Epidermal melanocyte (primary cell): ENCODE results near the gene QRFP.
"Not testable (repeated sequence)": the region's sequence is repeated elsewhere in the genome, so short reads cannot be mapped to it uniquely, and the experiment has no call there.

ENCODE experiments used
- DNase-seq: peaks from one replicate; pipeline ENCODE4 v3.0.0; 2011; ENCODE audit warnings: low spot score; ENCODE audit not compliant: insufficient read length

QRFP gene

DNA sequence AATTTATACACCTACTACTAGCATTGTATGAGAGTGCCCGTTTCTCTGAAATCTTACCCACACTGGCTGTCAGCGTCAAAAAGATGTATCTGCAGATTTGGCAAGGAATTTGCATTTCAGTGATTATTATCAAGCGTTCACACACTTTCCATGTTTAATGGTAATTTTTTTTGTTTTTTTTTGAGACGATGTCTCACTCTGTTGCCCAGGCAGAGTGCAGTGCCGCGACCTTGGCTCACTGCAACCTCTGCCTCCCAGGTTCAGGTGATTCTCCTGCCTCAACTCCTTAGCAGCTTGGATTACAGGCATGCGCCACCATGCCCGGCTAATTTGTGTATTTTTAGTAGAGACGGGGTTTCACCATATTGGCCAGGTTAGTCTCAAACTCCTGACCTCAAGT is 47.3 kb downstream of the QRFP start:
- DNase-seq: no peak

DNA sequence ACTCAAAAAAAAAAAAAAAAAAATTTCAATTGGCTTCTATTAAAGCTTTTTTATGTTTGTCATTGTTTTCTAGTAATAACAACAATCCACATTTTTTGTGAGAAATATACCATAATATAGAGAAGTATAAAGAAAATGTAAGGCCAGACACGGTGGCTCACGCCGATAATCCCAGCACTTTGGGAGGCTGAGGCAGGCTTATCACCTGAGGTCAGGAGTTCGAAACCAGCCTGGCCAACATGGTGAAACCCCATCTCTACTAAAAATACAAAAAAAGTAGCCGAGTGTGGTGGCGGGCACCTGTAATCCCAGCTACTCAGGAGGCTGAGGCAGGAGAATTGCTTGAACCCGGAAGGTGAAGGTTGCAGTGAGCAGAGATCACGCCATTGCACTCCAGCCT is 48.1 kb downstream of the QRFP start:
- not testable (repeated sequence) for DNase-seq

DNA sequence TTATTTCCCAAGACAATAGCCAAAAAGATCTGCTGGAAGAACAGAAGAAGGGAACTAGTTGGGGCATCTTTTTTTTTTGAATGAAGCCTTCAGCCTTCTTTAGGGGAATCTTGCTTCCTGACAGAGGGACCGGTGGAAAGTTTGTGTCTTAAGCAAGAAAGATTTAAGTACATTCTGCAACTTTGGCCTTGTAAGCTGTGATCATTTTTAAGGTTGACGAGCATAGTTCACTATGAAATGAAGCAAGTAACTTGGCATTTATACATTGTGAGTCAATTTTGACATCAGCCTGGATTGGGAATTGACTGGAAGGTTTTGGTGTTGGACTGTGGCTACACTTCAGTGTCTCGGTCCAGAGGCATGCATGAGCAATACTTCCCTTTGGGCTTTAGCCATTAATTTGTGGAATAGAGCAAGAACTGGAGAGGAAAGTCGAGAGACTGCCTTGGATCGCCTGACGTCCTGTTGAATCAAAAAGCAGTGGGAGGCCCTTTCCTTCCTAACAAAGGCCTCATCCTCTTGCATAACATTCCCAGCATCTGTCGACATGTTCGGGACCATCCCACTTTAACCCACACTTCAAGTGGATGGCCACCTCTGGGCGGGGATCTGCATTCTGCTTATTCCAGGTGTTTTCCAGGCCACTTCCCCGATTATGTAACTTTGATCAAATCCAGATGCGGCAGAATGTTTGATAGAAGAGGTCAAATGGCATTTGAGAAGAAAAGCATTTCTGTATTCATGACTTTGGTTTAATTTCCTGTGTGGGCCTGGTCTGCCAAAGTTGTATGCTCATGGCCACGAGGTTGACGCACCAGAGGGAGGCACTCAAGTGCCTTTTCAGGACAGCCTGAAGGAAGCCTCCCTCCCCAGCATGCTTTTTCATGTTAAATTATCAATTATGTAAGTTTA is 49.0 kb downstream of the QRFP start:
- DNase-seq: peak; percentile 71

DNA sequence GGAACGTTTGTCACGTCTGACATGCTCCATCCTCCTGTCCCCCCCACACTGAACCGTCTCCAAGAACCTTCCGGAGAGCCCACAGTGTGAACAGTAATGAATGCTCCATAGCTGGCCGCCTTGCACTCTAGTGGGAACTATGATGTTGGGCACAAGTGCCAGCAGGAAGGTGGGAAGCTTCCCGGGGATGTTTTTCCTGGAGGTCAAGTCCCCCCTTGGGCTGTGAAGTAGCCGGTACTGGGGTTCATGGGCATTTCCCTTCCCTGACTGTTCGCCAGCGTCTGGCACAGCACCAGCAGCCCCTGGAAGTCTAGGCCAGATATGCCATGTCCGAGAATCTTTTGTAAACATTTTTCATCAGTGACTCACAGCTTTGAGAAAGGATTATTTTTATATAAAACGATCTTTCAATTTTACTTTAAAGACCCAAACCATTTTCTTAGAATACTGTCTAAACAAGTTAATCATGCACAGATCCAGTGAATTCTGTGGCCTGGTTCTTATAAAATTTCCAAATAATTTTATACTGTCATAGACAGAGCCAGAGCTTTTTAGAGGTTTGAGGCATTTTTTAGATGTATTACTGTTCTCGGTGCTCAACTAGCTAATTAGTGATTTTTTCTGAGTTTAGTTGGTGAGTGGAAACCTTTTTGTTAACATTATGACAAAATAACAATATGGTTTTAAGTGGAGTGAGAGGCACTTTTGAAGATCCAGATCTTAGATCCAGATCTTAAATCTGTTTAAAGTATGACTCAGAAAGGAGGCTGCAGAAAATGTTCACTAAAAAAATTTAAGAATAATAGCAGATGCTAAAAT is 49.9 kb downstream of the QRFP start:
- DNase-seq: no peak

DNA sequence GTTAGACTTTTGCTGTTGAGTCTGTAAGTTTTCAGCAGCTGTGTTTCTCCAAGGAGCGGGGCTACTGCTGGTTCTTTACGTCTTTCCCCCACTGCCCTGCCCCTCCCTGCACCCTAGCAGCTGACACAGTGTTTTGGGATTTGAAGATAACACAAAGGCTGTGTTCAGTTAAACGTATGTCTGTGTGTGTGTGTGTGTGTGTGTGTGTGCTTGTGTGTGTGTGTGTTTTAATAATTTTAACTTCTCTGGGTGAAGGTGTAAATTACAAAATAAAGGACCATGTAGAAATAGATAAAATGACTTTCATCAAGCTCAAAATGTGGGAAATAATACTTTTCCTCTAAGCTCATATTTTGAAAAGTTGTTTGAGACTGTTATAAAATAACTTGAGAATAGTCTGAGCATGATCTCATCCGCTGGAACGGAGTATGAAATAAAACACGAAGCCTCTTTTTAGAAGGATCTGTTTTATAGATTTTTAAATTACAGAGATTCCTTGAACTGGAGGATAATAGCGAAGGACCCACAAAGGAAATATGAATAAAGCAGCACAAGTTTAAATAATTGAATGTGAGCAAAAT is 50.6 kb downstream of the QRFP start:
- DNase-seq: peak; percentile 40

DNA sequence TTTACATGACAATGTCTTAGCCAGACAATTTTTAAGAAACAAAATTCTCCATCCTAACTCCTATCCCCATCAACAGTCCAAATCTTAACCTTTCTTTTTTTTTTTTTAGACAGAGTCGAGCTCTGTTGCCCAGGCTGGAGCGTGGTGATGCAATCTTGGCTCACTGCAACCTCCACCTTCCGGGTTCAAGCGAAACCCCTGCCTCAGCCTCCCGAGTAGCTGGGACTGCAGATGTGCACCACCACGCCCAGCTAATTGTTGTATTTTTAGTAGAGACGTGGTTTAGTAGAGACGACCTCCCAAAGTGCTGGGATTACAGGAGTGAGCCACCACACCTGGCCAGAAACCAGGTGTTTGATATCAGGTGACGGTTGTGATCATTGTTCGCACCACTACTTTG is 51.4 kb downstream of the QRFP start:
- no peak for DNase-seq

DNA sequence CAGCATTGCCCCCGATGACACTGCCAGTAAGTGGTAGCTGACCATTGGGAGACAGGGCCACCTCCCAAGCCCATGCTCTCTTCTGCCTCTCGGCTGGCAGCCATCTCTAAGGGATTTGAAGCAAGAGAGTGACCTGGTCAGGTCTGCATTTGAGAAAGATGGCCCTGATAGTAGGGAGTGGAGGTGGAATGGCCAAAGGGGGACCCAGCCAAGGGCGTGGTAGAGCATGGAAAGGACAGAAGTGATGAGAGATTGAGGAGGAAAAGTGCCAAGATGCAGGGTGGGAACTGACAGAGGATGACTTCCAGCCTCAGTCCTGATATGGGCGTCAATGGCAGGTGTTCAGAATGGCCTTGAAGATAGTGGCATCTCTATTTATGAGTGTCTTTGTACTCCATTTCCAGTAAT is 52.6 kb downstream of the QRFP start:
- no peak for DNase-seq

DNA sequence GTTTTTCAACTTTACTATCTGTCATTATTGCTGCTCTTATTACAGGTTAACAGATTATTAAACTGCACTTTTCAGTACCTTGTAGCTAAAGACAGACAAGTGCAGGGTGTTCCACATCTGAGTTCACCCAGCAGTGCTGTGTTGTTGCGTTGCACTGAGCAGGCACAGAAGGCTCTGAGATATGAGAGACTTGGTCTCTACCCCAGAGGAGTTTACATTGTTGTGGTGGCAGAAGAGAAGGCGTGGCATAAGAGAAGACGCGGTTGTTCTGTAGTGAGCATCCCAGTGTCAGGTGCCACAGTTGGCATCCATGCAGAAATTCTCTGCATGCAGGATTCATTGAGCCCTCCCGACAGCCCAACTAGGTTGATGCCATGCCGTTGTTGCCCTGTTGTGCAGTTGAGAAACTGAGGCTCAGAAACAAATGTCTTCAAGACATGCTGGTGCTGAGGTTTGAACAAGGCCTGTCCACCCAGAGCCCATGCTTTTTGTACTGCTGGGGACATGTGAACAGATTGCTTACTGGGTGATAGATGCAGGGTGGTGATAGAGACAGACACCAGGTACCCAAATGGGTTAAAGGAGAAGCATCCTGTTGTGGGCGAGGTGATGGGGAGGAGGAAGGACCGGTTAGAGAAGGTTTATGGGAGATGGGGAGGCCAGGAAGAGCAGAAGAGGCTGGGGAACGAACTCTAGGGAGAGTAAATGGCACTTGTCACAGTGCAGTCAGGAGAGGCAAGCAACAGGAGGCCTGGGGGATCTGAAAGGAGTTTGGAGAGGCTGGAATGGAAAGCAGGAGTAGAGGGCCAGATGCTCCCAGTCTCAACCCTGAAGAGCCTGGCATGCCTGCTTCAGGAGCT is 53.3 kb downstream of the QRFP start:
- DNase-seq: no peak
